ENCODE measurements around the gene SND1.

The SND1 gene

GRCh38 chr7:127713006-127713405 is 61.0 kb downstream of the SND1 start:
- no peak for DNase-seq
- H3K27me3 ChIP-seq (ENCODE audit: insufficient read depth, low read depth, severe bottlenecking), result no peaks in the 10 kb centered on the region
- H3K4me3 ChIP-seq (ENCODE audit: low read depth, low read length), result no peak overlapping the region
- peaks cover 49% of the 10 kb centered on the region for H3K36me3 ChIP-seq
- no peak overlapping the region; the same call in 1 of the 2 replicates for H3K27ac ChIP-seq
- TF ChIP-seq, protein P1, sequence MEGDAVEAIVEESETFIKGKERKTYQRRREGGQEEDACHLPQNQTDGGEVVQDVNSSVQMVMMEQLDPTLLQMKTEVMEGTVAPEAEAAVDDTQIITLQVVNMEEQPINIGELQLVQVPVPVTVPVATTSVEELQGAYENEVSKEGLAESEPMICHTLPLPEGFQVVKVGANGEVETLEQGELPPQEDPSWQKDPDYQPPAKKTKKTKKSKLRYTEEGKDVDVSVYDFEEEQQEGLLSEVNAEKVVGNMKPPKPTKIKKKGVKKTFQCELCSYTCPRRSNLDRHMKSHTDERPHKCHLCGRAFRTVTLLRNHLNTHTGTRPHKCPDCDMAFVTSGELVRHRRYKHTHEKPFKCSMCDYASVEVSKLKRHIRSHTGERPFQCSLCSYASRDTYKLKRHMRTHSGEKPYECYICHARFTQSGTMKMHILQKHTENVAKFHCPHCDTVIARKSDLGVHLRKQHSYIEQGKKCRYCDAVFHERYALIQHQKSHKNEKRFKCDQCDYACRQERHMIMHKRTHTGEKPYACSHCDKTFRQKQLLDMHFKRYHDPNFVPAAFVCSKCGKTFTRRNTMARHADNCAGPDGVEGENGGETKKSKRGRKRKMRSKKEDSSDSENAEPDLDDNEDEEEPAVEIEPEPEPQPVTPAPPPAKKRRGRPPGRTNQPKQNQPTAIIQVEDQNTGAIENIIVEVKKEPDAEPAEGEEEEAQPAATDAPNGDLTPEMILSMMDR (IDR thresholded peaks at IDR 0.05; ENCODE audit: low read depth, low read length), result no peak
- peaks cover 4% of the 10 kb centered on the region for H3K9me3 ChIP-seq (ENCODE audit: severe bottlenecking)

DNA sequence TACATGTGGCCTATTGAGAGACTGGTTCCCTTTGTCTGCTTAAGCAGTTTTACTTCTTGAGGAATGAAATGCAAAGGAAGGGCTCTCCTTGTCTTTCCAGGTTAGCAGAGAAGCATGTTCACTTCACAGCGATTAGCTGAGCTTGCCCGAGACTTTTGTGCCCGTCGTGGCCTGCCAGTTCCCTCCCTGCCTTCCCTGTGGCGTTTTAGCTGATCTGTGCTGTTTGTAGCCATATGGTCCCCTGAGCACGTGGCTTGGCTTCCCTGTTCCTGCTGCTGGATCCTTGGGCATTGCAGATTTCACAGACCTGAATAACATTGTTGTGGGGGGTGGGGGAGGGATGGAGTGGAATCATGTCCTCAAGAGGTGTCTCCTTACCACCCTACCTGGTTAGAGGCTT is 61.8 kb downstream of the SND1 start:
- Histone ChIP-seq H3K4me3 (ENCODE audit: low read depth, low read length) (no peak overlapping the region), H3K27ac (peak overlapping the region; percentile 66), H3K9me3 (ENCODE audit: severe bottlenecking) (peaks cover 4% of the 10 kb centered on the region), H3K27me3 (ENCODE audit: insufficient read depth, low read depth, severe bottlenecking) (no peaks in the 10 kb centered on the region), H3K36me3 (peaks cover 46% of the 10 kb centered on the region)
- TF ChIP-seq, protein P1 (IDR thresholded peaks at IDR 0.05; ENCODE audit: low read depth, low read length), result no peak
- DNase-seq, result peak; percentile 73

DNA sequence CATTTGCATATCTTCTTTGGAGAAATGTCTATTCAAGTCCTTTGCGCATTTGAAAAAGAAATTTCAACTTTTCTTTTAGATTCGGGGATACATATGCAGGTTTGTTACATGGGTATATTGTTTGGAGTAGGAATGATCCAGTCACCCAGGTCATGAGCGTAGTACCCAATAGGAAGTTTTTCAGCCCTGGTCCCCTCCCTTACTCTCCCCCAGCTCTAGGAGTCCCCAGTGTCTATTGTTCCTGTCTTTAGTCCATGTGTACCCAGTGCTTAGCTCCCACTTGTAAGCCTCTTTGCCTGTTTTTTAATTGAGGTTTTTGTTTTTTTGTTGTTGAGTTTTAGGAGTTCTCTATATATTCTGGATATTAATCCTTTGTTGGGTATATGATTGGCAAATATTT is 63.3 kb downstream of the SND1 start:
- DNase-seq, result no peak
- H3K9me3 ChIP-seq (ENCODE audit: severe bottlenecking), result peaks cover 4% of the 10 kb centered on the region
- H3K36me3 ChIP-seq, result peaks cover 32% of the 10 kb centered on the region
- no peak overlapping the region for H3K27ac ChIP-seq
- H3K4me3 ChIP-seq (ENCODE audit: low read depth, low read length), result no peak overlapping the region
- H3K27me3 ChIP-seq (ENCODE audit: insufficient read depth, low read depth, severe bottlenecking), result no peaks in the 10 kb centered on the region
- TF ChIP-seq, protein P1 (IDR thresholded peaks at IDR 0.05; ENCODE audit: low read depth, low read length), result no peak

- H3K27me3 ChIP-seq (ENCODE audit: insufficient read depth, low read depth, severe bottlenecking), result no peaks in the 10 kb centered on the region
- no peak for DNase-seq
- TF ChIP-seq, protein P1 (IDR thresholded peaks at IDR 0.05; ENCODE audit: low read depth, low read length), result no peak
- H3K4me3 ChIP-seq (ENCODE audit: low read depth, low read length), result no peak overlapping the region
- H3K27ac ChIP-seq, result no peak overlapping the region
- H3K36me3 ChIP-seq, result peaks cover 26% of the 10 kb centered on the region
- H3K9me3 ChIP-seq (ENCODE audit: severe bottlenecking), result peaks cover 3% of the 10 kb centered on the region
Measured at GRCh38 chr7:127715901-127716300, 63.9 kb downstream of the SND1 start.

- TF ChIP-seq, protein P1 (IDR thresholded peaks at IDR 0.05; ENCODE audit: low read depth, low read length), result no peak
- no peak for DNase-seq
- Histone ChIP-seq H3K27me3 (ENCODE audit: insufficient read depth, low read depth, severe bottlenecking) (no peaks in the 10 kb centered on the region), H3K9me3 (ENCODE audit: severe bottlenecking) (no peaks in the 10 kb centered on the region), H3K4me3 (ENCODE audit: low read depth, low read length) (no peak overlapping the region), H3K27ac (no peak overlapping the region), H3K36me3 (peaks cover 27% of the 10 kb centered on the region)
Measured at GRCh38 chr7:127717502-127718339, 65.7 kb downstream of the SND1 start.

DNA sequence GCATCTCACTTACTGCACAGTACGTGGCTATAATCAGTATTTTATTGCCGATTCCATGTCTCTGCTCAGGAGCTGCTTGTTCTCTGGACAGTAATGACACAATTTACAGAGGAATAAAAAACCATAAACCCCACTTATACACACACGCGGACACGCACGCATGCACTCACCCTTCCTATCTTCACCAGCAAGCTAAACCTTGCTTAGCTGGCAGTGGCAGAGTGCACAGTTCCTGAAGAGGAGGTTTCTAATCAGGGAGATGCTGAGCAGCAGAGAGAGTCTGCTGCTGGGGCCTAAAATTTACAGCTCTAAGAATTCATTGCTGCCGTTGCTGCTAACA is 66.3 kb downstream of the SND1 start:
- DNase-seq, result no peak
- H3K4me3 ChIP-seq (ENCODE audit: low read depth, low read length), result no peak overlapping the region

More for the DNA sequence above, 66.3 kb downstream of the SND1 start:
- Histone ChIP-seq H3K27me3 (ENCODE audit: insufficient read depth, low read depth, severe bottlenecking) (no peaks in the 10 kb centered on the region), H3K36me3 (peaks cover 27% of the 10 kb centered on the region), H3K27ac (no peak overlapping the region), H3K9me3 (ENCODE audit: severe bottlenecking) (no peaks in the 10 kb centered on the region)
- TF ChIP-seq, protein P1 (IDR thresholded peaks at IDR 0.05; ENCODE audit: low read depth, low read length), result no peak
